HG03469 (cell line): ENCODE data around the gene HOXC6.

Experiments
- ATAC-seq: cut with Tn5 transposase; IDR thresholded peaks from one replicate; pipeline ENCODE4 v1.9.1; 2021; ENCODE audit warnings: mild to moderate bottlenecking, moderate library complexity, moderate number of reproducible peaks; ENCODE audit not compliant: unreplicated experiment

HOXC6 gene

DNA sequence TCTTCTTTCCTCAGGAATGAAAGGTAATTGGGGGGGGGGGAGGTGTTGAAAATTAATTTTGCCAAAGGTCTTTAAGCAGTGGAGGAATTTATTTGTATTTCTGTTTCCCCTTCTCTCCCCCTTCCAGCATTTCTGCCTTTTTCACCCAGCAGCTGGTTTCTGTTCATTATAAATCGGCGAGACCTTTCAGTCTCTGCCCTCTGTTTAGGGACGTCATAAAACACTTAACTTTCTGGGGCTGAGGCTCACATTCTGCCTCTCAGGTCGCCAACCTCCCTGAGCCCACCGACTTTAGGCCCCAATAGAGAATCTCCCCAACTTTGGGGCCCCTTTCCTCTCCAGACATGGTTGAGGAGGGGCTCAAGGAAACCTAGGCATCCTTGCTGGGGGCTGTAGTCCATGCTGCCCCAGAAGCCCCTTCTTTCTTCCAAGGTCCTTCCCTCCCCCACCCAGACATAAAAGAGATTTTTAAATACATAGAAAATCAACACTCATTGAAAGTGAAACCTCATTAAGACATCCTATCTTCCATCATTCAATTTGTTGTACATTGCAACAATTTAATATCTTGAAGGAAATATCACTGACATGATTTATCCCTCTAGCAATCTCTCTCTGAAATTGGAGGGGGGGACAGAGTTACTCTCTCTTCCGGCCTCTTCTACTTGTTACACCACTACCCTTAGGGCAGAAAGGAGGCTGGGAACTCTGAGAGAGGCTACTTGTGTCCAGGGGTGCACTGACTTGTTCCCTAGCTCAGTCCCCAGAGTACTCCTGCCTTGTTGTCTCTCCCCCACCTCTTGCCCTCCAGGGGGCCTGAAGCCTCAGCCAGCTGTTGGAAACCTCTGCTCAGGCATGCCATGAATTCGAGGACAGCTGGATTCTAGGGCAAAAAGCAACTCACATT is 2.5 kb upstream of the HOXC6 start:
- no peak for ATAC-seq

DNA sequence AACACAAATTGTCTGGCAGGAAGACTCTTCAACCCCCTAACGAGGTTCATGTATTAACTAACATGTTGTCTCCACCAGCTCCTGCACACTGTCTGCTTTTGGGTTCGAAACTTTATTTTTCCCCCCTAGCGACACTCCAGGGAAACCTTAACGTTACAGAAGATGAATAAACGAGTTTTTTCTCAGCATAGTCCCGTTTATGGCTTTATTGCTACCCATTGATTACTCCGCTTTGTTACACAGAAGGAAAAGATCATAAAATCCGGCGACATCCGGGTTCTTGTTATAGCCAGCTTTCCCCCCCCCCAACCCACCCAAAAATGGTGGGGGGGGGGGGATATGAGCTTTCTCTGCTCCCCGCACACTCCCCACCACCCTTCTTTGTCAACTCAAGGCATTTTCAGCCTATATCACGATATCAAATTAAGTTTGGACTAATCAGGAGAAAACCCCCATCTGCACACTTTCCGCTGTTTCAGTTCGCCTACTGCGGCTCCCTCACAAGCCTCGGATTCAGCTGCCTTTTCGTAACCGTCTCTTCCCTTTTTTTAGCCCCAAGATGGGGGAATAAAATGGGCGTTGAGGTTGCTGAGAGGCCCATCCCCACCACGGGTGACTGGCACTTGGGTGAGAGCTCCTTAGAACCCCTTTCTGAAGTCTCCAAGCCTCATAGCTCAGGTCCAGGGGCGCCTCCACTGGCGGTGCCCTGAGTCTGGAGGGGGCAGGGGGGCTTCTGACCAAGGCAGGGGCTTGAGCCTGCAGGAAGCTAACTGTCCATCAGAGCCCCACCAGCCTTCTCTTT is 1.4 kb upstream of the HOXC6 start:
- ATAC-seq: no peak

DNA sequence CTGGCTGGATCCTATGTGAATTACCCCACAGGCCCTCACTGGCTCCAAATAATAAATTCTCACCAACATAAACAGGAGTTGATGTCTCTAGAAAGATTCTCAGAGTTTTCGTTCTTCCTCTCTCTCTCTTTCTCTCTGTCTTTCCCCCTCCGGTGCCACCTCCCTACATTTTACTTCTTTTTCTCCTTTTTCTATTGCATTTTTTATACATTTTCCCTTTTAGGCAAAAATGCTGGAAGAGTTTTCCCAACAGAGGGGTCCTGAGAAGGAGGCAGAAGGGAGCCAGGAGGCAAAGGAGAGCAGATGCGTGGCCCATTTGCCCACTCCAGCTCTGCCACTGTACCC is 826 bp upstream of the HOXC6 start:
- no peak for ATAC-seq

DNA sequence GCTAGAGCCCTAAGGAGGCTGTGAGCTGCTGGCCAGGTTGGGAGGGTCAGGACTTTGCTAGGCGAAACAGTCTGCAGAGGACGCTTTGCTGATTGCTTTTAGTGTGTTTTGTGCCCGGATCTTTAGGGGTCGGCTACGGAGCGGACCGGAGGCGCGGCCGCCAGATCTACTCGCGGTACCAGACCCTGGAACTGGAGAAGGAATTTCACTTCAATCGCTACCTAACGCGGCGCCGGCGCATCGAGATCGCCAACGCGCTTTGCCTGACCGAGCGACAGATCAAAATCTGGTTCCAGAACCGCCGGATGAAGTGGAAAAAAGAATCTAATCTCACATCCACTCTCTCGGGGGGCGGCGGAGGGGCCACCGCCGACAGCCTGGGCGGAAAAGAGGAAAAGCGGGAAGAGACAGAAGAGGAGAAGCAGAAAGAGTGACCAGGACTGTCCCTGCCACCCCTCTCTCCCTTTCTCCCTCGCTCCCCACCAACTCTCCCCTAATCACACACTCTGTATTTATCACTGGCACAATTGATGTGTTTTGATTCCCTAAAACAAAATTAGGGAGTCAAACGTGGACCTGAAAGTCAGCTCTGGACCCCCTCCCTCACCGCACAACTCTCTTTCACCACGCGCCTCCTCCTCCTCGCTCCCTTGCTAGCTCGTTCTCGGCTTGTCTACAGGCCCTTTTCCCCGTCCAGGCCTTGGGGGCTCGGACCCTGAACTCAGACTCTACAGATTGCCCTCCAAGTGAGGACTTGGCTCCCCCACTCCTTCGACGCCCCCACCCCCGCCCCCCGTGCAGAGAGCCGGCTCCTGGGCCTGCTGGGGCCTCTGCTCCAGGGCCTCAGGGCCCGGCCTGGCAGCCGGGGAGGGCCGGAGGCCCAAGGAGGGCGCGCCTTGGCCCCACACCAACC is 1.5 kb downstream of the HOXC6 start:
- no peak for ATAC-seq

DNA sequence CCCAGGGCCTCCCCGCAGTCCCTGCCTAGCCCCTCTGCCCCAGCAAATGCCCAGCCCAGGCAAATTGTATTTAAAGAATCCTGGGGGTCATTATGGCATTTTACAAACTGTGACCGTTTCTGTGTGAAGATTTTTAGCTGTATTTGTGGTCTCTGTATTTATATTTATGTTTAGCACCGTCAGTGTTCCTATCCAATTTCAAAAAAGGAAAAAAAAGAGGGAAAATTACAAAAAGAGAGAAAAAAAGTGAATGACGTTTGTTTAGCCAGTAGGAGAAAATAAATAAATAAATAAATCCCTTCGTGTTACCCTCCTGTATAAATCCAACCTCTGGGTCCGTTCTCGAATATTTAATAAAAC is 2.2 kb downstream of the HOXC6 start:
- no peak for ATAC-seq

DNA sequence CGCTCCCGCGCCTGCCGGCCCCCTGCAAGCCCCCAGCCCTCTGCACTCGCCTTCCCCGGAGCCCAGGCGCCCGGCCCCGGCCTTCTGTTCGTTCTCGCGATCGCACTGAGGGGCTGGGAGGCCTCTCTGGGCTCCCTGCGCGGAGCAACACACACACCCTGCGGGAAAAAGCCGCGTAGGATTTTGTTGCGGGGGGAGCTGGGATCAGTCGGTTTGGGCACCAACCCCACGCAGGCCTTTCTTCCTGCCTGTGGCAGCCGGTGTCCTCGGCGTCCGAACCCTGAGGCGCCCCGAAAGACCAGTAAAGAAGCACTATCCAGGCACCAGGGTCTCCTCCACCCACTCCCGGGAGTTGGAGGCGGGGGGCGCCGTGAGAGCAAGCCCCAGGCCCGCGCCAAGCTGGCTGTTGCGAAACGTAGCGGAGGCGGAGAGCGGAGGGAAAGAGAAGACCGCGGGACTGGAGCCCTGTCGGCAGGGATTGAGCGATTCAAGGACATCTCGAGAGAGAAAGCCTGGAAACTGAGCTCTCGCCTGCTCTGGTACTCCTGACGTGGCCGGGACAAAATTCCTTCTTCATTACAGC is 2.7 kb downstream of the HOXC6 start:
- no peak for ATAC-seq

DNA sequence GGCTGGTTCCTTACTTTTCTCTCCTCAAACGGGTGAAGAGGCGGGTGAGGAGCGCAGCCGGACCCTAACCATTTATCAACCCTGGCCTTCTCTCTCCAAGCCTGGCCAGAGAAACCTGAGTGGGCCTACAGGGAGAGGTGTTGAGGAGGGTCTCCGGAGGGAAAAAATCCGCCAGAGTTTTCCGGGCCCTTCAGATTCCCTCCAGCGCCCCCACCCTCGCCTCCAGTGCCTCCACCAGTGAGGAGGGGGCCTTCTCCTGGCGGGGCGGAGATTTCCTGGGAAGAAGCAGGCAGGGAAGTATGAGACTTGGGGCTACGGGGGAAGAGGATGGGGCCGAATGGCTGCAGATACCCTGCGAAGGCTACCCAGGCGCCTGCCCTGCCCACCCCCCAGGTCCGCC is 3.2 kb downstream of the HOXC6 start:
- ATAC-seq: no peak

DNA sequence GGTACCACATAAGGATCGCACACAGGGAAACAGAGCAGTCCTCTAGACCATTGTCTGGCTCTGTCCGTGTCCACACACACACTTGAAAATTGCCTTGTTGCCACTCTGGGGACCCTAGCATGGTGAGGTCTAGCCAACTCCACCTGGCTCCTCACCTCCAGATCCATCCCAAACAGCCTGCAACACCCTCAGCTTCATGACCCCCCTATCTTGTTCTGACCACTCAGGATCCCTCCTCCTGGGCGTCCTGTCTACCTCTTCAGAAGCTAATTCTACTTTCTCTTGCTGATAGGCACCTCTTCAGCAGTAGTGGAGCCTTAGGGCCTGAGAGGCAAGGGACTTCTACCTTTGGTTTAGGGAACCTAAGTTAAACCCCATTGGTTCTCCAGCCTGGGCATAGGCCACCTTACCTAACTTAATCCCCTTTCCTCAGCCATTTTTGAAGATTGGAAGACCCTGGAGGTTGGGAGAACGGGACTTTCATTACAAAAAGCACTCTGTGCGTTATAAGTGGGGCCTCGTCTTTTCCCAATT is 3.9 kb downstream of the HOXC6 start:
- no peak for ATAC-seq

DNA sequence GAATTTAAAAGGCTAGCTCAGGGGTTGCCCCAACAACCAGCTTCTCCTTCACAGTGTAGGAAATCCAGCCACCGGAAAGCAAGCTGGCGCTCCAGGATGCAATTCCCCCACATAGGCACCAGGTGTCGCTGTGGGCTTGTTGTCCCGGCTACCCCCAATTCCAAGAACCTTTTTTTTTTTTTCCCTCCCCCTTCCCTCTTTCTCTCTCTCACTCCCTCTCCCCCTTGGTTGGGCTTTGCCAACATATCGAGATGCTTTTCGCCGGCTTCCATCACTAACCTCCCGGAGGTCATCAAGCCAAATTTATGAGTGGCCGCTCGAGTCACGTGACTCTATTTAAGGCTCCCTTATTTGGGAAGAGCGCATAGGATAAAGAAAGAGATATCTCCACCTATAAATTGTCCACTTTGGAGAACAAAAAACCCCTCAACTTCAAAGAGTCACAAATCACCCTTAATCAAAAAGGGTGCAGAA is 4.4 kb downstream of the HOXC6 start, which contains the start of gene HOXC5:
HOXC5 (plus strand) TSS at position 424 of the 474 bp plus-strand sequence. CDS start 73 bp downstream, outside the sequence.
- ATAC-seq: no peak

DNA sequence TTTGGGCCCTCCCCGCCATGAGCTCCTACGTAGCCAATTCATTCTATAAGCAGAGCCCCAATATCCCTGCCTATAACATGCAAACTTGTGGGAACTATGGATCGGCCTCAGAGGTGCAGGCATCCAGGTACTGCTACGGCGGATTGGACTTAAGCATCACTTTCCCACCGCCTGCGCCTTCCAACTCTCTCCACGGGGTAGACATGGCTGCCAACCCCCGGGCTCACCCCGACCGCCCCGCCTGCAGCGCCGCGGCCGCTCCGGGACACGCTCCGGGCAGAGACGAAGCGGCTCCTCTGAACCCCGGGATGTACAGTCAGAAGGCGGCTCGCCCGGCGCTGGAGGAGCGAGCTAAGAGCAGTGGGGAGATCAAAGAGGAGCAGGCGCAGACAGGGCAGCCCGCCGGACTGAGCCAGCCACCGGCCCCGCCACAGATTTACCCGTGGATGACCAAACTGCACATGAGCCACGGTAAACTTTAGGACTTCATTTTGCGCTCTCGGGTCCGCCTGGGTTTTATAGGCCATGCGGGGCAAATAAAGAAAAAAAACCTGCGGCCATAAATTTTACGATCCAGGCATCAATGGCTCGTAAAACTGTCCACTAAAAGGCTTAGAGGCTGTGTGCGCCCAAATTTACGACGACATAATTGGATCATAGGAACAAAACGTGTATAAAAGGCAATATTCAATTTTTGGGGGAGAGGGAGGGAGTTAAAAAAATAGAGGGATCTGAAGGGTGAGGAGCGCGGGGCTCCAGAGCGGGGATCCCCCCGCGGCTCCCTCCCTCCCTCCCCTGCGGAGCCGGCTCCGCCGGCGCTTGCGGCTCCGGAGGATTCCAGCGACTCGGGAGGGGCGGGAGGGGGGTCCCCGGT is 5.1 kb downstream of the HOXC6 start:
- no peak for ATAC-seq

DNA sequence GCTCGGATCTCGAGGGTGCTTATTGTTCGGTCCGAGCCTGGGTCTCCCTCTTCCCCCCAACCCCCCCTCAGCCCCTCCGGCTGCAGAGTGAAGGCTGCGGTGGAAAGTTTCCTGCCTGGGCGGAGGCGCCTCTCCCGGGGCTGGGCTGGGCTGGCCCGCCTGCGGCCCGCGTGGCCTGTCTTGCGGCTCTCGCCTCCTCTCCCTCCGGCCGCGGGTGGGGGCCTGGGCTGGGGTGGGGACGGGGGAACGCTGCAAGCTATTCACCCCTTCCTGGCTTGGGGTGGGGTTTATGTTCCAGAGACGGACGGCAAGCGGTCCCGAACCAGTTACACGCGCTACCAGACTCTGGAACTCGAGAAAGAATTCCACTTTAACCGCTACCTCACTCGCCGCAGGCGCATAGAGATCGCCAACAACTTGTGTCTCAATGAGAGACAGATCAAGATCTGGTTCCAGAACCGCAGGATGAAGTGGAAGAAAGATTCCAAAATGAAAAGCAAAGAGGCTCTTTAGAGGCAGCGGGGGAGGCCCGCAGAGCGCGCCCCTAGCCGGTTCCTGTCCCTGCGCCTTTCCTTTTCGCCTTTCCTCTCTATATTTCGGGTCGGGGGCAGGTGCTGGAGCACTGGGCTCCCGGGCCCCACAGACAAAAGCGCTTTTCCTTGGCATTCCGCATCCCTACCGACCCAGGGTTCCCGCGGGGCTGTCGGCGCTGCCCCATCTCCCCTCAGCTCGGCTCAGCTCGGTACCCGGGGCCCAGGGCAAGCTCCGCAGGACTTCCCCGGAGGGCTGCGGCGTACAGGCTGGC is 5.9 kb downstream of the HOXC6 start:
- ATAC-seq: no peak

DNA sequence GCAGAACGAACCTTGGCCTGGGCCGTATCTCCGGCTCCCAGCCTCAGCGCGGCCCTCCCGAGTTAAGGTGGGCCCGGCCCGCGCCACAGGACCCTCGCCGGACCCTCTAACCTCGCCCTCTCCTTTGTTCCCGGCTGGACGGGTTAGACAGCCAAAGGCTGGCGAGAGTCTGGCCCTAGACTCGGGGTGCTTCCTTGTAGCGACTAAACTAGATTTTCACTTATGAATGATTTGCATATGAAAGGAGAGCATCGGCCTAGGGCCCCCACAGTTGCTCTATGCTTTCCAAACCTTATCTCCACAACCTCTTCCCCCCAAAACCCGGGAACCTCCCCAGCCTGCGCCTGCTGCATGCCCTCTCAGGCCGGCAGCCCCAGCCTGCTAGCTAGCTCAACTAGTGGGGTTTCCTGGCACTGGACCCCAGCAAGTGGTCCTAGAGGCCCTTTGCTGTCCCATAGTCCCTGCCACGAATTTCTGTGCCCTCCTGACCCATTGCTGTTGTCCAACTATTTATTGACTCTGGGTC is 6.6 kb downstream of the HOXC6 start:
- no peak for ATAC-seq

DNA sequence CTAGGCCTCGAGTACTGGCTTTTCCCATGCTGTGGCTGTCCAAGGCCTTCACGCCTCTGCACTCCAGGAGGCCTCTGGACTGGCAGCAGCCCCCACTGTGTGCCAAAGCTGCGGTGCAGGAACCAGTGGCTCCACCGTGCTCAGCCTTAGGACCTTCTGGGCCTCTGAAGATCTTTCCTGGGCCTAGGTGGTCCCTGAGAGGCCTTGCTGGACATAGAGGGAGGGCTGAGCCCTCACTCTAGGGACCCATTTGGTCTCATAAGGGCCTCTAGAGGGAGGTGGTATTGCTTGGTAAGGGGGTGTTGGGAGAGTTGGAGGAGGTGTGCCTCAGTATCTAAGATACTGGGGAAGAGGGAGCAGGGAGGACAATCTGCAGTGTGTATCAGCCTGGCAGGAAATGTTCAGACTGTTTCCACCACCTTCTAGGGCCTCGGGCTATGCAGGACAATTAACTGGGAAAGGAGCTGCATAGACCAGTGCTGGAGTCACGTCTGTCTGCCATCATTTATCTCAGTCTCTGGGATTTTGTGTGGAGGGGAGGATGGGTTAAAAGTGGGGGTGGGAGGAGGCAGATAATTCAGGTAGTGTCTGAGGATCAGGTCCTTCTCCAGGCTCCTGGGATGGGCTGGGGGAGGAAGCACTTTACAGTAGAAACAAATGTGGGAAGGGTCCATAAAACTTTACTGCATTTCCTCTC is 7.5 kb downstream of the HOXC6 start:
- ATAC-seq: no peak

DNA sequence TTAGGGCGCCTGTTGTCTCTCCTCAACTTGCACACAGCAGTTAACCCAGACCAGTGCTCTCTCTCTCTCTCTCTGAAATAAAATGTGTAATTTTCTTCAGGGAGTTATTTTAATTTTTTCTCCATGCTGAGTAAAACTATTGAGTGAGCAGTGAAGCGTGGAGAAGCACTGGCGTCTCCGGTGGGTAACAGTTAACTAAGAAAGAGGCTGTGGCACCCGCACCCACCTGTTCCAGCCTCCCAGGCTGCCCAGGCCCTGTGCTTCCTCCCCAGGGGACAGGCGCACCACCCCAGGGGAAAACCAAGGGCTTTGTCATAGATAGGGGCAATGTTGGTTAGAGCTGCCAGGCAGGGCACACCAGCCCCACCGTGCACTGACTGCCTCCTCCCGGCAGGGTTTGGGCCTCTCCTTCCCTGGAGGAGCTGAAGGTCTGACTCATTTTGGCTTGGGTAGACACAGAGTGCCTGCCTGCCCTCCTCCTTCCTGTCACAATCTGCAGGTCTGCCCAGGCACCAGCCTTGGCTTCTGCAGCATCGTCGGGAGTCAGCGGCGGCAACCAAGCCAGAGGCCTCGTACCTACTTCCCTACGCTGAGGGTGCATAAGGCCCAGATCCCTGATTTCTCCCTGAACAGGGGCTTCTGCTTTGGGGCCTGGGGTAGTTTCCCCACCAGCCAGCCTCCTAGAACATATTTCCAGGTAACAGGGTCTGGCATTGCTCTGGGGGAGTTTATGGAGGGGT is 8.6 kb downstream of the HOXC6 start:
- ATAC-seq: no peak

DNA sequence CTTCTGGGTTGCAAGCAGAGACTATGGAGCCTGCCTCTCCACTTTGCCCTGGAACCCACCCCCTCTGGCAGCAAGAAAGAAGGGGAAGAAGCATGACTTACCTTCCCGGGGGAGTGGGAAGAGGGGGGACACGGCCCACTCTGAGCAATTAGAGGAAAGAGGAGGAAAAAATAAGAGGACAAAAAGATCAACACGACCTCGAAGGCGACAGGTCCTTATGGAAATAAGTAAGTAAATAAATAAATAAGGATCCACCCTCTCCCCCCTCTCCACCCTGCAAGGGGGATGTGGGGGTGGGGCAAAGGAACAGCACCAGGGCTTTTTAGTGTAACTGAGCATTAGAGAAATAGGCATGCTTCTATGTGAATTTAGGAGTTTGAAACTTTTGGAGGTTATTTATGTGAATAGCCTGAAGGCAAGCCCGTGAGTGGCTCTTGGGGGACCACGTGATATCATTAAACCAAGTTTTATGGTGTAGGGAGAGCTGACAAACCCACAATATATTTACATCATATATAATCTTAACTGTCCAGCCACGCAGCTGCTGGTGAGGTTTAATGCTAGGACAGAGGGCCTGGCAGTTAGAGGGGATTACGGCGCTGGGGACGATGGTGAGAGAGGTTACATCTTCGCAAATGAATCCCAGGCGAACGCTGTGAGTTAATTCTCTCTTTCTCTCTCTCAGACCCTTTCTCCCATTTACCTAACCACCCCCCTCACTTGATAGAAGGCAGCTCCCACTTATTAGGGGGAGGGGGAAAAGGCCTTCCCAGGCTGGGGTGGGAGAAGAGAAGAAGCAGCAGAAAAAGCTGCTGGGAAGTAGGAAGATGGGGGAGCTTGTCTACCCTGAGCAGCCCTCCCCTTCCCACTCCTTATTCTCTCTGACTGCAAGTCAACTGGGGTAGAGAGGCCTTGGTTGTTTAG is 9.4 kb downstream of the HOXC6 start:
- ATAC-seq: no peak

DNA sequence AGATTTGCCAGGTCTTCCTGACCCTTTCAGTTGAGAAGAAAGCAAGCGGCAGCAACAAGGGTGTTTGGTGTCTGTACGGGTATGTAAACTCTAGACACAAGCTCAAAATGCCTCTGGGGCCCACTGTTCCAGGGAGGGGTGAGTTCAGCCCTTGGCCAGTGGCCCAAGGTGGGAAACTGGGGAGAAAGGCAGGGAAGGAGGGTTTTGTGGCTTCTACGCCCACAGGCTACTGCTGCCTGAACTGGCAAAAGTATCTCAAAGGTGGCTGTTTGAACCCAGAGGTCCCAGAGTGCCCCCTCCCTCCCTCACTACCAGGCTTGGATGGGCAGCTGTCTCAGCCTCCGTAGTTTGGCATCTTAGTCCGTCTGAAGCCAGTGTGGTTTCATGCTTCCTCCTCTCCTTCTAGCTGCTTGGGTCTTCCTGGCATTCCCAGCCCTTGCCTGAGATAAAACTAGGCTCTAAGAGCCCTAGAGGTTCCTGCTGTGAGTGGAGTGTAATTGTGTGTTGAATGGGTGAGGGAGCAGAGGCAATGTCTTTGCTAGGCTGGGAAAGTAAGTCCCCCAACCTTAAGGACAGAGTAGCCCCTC is 10.1 kb downstream of the HOXC6 start:
- no peak for ATAC-seq
